ENCODE results near the gene DAPK1.

Gene DAPK1

GRCh38 chr9:87712801-87713277 lies 215.2 kb downstream of the DAPK1 start:
- ATAC-seq (ENCODE audit: insufficient read depth, low read depth): no peak
- Histone ChIP-seq H3K4me1 (ENCODE audit: insufficient read depth, low read length) (no peaks in the 10 kb centered on the region), H3K36me3 (ENCODE audit: insufficient read depth, low read length) (no peaks in the 10 kb centered on the region), H3K27ac (ENCODE audit: low read length) (no peak overlapping the region), H3K4me2 (ENCODE audit: insufficient read depth, low read length) (no peak overlapping the region), H2AFZ (ENCODE audit: low read depth, low read length) (no peak overlapping the region), H3K27me3 (ENCODE audit: insufficient read depth, low read length, poor library complexity) (no peaks in the 10 kb centered on the region), H3K9me3 (ENCODE audit: insufficient read depth, low read length, severe bottlenecking) (no peaks in the 10 kb centered on the region), H3K79me2 (ENCODE audit: insufficient read depth, low read length) (no peaks in the 10 kb centered on the region), H4K20me1 (ENCODE audit: insufficient read depth, low read length) (no peaks in the 10 kb centered on the region), H3K4me3 (ENCODE audit: low read depth in 1 of 2, low read length in 2 of 2) (no peak overlapping the region), H3K9ac (ENCODE audit: low read depth, low read length) (no peak overlapping the region)
- DNase-seq: no peak
- TF ChIP-seq EZH2 (IDR thresholded peaks at IDR 0.05; ENCODE audit: borderline replicate concordance, low read depth, low read length, severe bottlenecking): no peak
- TF ChIP-seq CTCF (IDR thresholded peaks at IDR 0.05; ENCODE audit: borderline replicate concordance, extremely low read depth, low read length, poor library complexity, severe bottlenecking): no peak

DNA sequence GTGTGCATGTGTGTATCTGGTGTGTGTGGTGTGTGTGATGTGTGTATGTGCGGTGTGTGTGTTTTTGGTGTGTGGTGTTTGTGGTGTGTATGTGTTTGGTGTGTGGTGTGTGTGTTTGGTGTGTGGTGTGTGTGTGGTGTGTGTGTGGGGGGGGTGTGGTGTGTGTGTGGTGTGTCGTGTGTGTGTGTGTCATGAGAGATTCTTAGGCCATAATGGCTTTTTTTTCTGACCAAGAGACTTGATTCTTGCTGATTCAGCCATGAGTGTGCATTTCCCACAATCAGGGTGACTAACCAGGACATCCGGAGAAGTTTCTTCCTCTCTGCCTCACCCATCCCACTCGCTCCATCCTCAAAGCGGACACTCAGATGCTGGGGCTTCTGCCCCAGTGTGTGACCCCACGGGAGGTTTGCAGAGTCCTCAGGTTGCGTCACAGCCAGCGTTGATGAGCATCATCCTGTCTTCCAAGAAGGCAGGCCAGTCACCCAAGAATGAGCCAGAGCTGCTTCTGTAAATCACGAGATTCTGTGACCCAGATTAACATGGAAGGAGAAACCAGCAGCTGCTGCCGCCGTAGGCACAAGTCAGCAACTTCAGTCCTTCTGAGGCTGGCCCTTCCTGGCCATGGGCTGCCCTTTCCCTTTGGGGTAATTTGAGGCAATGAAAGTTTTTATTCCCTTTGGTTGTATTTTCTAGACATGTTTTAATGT lies 215.8 kb downstream of the DAPK1 start:
- Histone ChIP-seq H3K4me1 (ENCODE audit: insufficient read depth, low read length) (no peaks in the 10 kb centered on the region), H3K27me3 (ENCODE audit: insufficient read depth, low read length, poor library complexity) (no peaks in the 10 kb centered on the region), H3K4me2 (ENCODE audit: insufficient read depth, low read length) (no peak overlapping the region), H2AFZ (ENCODE audit: low read depth, low read length) (no peak overlapping the region), H3K4me3 (ENCODE audit: low read depth in 1 of 2, low read length in 2 of 2) (no peak overlapping the region), H3K27ac (ENCODE audit: low read length) (no peak overlapping the region), H3K79me2 (ENCODE audit: insufficient read depth, low read length) (no peaks in the 10 kb centered on the region), H3K9ac (ENCODE audit: low read depth, low read length) (no peak overlapping the region), H3K36me3 (ENCODE audit: insufficient read depth, low read length) (no peaks in the 10 kb centered on the region), H3K9me3 (ENCODE audit: insufficient read depth, low read length, severe bottlenecking) (no peaks in the 10 kb centered on the region), H4K20me1 (ENCODE audit: insufficient read depth, low read length) (no peaks in the 10 kb centered on the region)
- no peak for TF ChIP-seq CTCF (IDR thresholded peaks at IDR 0.05; ENCODE audit: borderline replicate concordance, extremely low read depth, low read length, poor library complexity, severe bottlenecking)
- TF ChIP-seq EZH2 (IDR thresholded peaks at IDR 0.05; ENCODE audit: borderline replicate concordance, low read depth, low read length, severe bottlenecking): no peak
- ATAC-seq (ENCODE audit: insufficient read depth, low read depth) (no peak), DNase-seq (no peak)

GRCh38 chr9:87713988-87714330 lies 216.3 kb downstream of the DAPK1 start:
- Histone ChIP-seq H3K4me3 (ENCODE audit: low read depth in 1 of 2, low read length in 2 of 2) (no peak overlapping the region), H2AFZ (ENCODE audit: low read depth, low read length) (no peak overlapping the region), H3K79me2 (ENCODE audit: insufficient read depth, low read length) (no peaks in the 10 kb centered on the region), H3K9me3 (ENCODE audit: insufficient read depth, low read length, severe bottlenecking) (no peaks in the 10 kb centered on the region), H3K4me1 (ENCODE audit: insufficient read depth, low read length) (no peaks in the 10 kb centered on the region), H3K27ac (ENCODE audit: low read length) (no peak overlapping the region), H3K4me2 (ENCODE audit: insufficient read depth, low read length) (no peak overlapping the region), H3K36me3 (ENCODE audit: insufficient read depth, low read length) (no peaks in the 10 kb centered on the region), H3K27me3 (ENCODE audit: insufficient read depth, low read length, poor library complexity) (no peaks in the 10 kb centered on the region), H4K20me1 (ENCODE audit: insufficient read depth, low read length) (no peaks in the 10 kb centered on the region), H3K9ac (ENCODE audit: low read depth, low read length) (no peak overlapping the region)
- DNase-seq: no peak
- ATAC-seq (ENCODE audit: insufficient read depth, low read depth): no peak
- TF ChIP-seq CTCF (IDR thresholded peaks at IDR 0.05; ENCODE audit: borderline replicate concordance, extremely low read depth, low read length, poor library complexity, severe bottlenecking) (no peak), EZH2 (IDR thresholded peaks at IDR 0.05; ENCODE audit: borderline replicate concordance, low read depth, low read length, severe bottlenecking) (no peak)

All from DND-41 (cell line).